Thyroid gland (tissue), 4 donors: ENCODE measurements around the gene ELF5. TPM values are rescaled to one million over a fixed set of nuclear protein-coding genes. Genes with fewer than 3 reads are reported as not detected.

ENCODE experiments used
- DNase-seq, 2 donors: peaks; one replicate each; pipeline ENCODE4 v3.0.0-alpha.2; 2019
- H3K27ac ChIP-seq, 3 donors: fragments of 200-600 bp; sonication (generic); 1 replicate in 2 of 3; 2 replicates in 1 of 3; pipeline ENCODE4 v1.5.1; 2016 to 2019; ENCODE audit warnings: mild to moderate bottlenecking in 1 of 3, moderate library complexity in 1 of 3
- H3K27me3 ChIP-seq: fragments of 200-600 bp; sonication (generic); one replicate; pipeline ENCODE4 v1.5.1; 2019
- H3K36me3 ChIP-seq, 2 donors: fragments of 200-600 bp; sonication (generic); one replicate each; pipeline ENCODE4 v1.5.1; 2016 to 2019
- H3K4me1 ChIP-seq, 2 donors: fragments of 200-600 bp; sonication (generic); one replicate each; pipeline ENCODE4 v1.5.1; 2017 to 2019
- H3K4me3 ChIP-seq, 3 donors: fragments of 200-600 bp; sonication (generic); replicated peaks in 1 of 3; 1 replicate in 2 of 3; 2 replicates in 1 of 3; pipeline ENCODE4 v1.5.1; 2016; ENCODE audit warnings: mild to moderate bottlenecking in 1 of 3
- H3K9me3 ChIP-seq: fragments of 200-600 bp; sonication (generic); one replicate; pipeline ENCODE4 v1.5.1; 2017
- POLR2A ChIP-seq, 2 donors: fragments of 450-650 bp; IDR thresholded peaks; one replicate each; pipeline ENCODE4 v1.6.1; 2017; ENCODE audit warnings: antibody characterized with exemption in 2 of 2, mild to moderate bottlenecking in 2 of 2, moderate library complexity in 1 of 2
- WGBS, 2 donors: methylation state at CpG; one replicate each; pipeline ENCODE4 v1.1.5; 2017; 5-methylcytosine and 5-hydroxymethylcytosine counted together
- intact Hi-C: fragments of 100-400 bp; cut with DNase I; formaldehyde crosslinking; loops from one replicate; pipeline ENCODE4 v1.15.1; 2023
- total RNA-seq, 4 donors: library from RNA; depleted of rRNA; stranded (reverse); fragments of >200 nt; gene quantifications; one replicate each; pipeline ENCODE4 v1.2.3, GENCODE V29; 2016
- TF ChIP-seq, protein P1 (sequence below), 6 experiments: fragments of 200-600 bp in 3 of 6; fragments of 450-650 bp in 3 of 6; sonication (generic) in 3 of 6; IDR thresholded peaks; one replicate each; pipeline ENCODE4 v1.5.1; 2016 to 2019; ENCODE audit warnings: antibody characterized with exemption in 6 of 6, mild to moderate bottlenecking in 2 of 6, inconsistent platforms in 1 of 6, moderate library complexity in 1 of 6

The ELF5 gene
- total RNA-seq, 4 donors from 2014 or later: not detected

DNA sequence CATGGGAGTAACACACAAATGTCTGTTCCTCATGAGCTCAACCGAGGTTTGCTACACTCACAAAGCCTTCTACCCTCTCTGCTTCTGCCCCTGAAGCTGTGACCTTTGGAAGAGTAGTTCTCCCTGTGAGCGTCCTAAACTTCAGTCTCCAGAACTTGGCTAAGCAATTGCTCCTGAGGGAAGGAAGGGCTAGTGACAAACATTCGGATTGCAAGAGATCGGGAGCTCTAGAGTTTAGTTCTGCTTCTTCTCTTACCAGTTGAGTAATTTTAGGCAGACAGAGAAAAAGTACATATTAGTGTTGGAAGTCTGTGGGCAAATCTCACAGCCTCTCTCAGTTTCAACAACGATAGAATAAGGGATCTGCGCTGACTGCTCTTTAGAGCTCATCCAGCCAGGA is 27.3 kb upstream of the ELF5 start:
- Histone ChIP-seq H3K27ac (no peak overlapping the region), H3K4me3 (no peak overlapping the region), H3K27me3 (no peaks in the 10 kb centered on the region), H3K4me1 (peaks cover 6 to 7% of the 10 kb centered on the region in 2 donors), H3K36me3 (no peaks in the 10 kb centered on the region), H3K9me3 (no peaks in the 10 kb centered on the region)
- TF ChIP-seq POLR2A (IDR thresholded peaks at IDR 0.05): no peak
- TF ChIP-seq, protein P1, sequence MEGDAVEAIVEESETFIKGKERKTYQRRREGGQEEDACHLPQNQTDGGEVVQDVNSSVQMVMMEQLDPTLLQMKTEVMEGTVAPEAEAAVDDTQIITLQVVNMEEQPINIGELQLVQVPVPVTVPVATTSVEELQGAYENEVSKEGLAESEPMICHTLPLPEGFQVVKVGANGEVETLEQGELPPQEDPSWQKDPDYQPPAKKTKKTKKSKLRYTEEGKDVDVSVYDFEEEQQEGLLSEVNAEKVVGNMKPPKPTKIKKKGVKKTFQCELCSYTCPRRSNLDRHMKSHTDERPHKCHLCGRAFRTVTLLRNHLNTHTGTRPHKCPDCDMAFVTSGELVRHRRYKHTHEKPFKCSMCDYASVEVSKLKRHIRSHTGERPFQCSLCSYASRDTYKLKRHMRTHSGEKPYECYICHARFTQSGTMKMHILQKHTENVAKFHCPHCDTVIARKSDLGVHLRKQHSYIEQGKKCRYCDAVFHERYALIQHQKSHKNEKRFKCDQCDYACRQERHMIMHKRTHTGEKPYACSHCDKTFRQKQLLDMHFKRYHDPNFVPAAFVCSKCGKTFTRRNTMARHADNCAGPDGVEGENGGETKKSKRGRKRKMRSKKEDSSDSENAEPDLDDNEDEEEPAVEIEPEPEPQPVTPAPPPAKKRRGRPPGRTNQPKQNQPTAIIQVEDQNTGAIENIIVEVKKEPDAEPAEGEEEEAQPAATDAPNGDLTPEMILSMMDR (IDR thresholded peaks at IDR 0.05): no peak
- intact Hi-C loops: no loop called here
- no peak for DNase-seq
- WGBS, 2 donors: 78 to 80% methylated on average over 6 of the region's 6 CpGs

DNA sequence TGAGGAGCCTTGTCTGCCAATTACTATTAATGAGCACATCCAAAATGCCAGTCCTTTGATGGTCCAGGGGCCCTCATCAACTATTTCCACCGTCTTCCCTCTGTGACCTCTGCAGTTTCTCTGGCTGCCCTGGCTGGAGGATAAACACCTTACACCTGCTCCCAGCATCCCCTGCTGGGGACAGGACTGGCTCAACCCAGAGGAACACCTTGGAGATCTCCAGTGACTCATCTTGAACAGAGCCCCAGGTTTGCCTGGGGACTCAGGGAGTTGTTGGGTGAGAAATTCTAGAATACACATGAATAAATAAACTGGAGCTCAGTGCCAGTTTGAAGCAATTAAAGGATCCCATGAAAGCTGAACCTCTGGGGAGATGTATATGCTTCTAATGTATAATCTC is 24.0 kb upstream of the ELF5 start:
- Histone ChIP-seq H3K4me3 (no peak overlapping the region), H3K9me3 (no peaks in the 10 kb centered on the region), H3K27me3 (no peaks in the 10 kb centered on the region), H3K27ac (no peak overlapping the region), H3K4me1 (no peaks in the 10 kb centered on the region), H3K36me3 (no peaks in the 10 kb centered on the region)
- intact Hi-C loops: no loop called here
- no peak for DNase-seq
- TF ChIP-seq POLR2A (IDR thresholded peaks at IDR 0.05): no peak
- TF ChIP-seq, protein P1 (IDR thresholded peaks at IDR 0.05): no peak
- 67% methylated on average over 1 of the region's 1 CpG for WGBS, 2 donors

DNA sequence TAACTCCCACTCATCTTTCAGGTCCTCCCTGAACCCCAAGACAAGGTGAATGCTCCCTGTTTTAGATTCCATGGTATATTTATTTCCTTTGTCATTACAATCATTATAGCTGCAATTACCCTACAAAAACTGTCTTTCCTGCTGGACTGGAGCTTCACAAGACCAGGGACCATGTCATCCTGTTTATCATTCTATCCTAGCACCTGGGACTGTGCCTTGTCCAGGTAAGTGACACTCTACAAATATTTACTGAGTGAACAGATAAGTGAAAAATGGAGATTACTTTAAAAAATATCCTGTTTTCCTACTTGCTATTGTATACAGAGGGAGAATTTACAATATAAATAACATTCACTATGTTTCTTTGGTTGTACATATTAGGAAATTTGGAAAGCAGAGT is 22.5 kb upstream of the ELF5 start:
- no peaks in the 10 kb centered on the region for H3K9me3 ChIP-seq
- H3K36me3 ChIP-seq: no peaks in the 10 kb centered on the region
- H3K4me3 ChIP-seq: no peak overlapping the region
- no peak overlapping the region for H3K27ac ChIP-seq
- intact Hi-C loops: no loop called here
- TF ChIP-seq, protein P1 (IDR thresholded peaks at IDR 0.05): no peak
- no peak for TF ChIP-seq POLR2A (IDR thresholded peaks at IDR 0.05)
- DNase-seq: no peak
- no peaks in the 10 kb centered on the region for H3K4me1 ChIP-seq
- H3K27me3 ChIP-seq: no peaks in the 10 kb centered on the region

DNA sequence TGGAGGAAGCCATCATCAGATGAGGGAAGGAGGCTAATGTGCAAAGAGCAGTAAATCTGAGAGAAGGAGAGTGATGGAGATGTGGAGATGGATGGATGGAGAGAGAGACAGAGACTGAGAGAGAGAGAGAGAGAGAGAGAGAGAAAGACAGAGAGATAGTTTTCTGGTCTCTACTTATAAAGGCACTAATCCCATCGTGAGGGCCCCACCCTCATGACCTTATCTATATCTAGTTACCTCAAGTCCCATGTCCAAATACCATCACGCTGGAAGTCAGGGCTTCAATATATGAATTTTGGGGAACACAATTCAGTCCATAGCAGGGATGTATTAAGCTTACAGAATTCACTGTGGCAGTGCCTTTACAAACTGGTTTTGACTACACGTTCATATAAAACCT is 21.2 kb upstream of the ELF5 start:
- no peak for TF ChIP-seq POLR2A (IDR thresholded peaks at IDR 0.05)
- TF ChIP-seq, protein P1 (IDR thresholded peaks at IDR 0.05): no peak
- no peak overlapping the region for H3K27ac ChIP-seq
- no peaks in the 10 kb centered on the region for H3K27me3 ChIP-seq
- no peaks in the 10 kb centered on the region for H3K36me3 ChIP-seq
- no peak for DNase-seq
- no peaks in the 10 kb centered on the region for H3K9me3 ChIP-seq
- intact Hi-C loops: no loop called here
- H3K4me1 ChIP-seq: no peaks in the 10 kb centered on the region
- 88 to 89% methylated on average over 3 of the region's 3 CpGs for WGBS, 2 donors
- H3K4me3 ChIP-seq: no peak overlapping the region

DNA sequence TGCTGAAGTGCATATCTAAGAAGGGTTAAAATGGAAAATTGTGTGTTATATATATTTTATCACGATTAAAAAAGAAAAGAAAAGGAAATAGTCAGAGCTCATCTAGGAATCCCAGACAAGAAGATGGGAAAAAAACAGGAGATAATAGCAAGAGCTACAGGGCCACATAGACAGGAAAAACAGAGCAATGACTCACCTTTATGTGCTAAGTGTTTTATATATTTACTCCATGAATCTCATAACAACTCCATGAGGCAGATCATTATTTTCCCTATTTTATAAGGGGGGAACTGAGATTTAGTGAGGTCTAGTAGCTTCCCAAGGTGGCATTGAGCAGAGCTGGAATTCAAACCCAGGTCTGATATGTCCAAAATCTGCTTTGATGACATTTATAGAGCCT is 18.1 kb upstream of the ELF5 start:
- Histone ChIP-seq H3K4me3 (no peak overlapping the region), H3K36me3 (no peaks in the 10 kb centered on the region), H3K27ac (no peak overlapping the region), H3K4me1 (no peaks in the 10 kb centered on the region), H3K9me3 (no peaks in the 10 kb centered on the region), H3K27me3 (no peaks in the 10 kb centered on the region)
- no peak for TF ChIP-seq POLR2A (IDR thresholded peaks at IDR 0.05)
- TF ChIP-seq, protein P1 (IDR thresholded peaks at IDR 0.05): no peak
- no peak for DNase-seq
- intact Hi-C loops: no loop called here
- WGBS, 2 donors: 74 to 83% methylated on average over 1 of the region's 1 CpG
